ENCODE data around the gene SLC7A5.
"Not testable (repeated sequence)": the region's sequence is repeated elsewhere in the genome, so short reads cannot be mapped to it uniquely, and the experiment has no call there.

The SLC7A5 gene

DNA sequence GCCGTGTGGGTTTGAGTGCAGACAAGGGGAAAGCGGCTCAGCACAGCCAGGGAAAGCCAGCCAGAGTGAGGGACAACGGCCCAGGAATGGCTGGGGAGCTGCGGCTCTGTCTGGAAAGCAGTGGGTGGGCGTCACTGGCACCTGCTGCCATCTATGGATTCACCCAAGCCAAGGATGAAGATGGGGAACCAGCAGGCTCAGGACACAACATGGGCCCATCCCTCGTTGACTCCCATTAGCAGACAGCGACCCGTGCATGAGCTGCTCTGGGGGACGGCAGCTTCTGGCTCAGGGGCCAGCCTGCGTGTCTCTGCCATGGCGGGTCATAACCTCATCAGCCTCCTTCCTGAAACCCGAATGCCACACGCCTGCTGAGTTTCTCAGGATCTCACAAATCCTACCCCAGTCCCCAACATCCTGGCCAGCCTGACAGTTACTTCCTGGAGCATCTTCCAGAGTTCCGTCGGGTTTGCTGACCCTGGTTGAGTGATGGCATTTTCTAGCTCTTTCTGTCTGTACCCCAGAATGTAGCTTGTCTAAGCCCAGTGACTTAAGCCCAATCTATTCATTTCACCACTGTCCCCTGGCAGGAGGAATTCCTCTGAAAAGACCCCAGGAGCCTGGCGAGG, 50.7 kb downstream of the SLC7A5 start:
- no peak for DNase-seq

DNA sequence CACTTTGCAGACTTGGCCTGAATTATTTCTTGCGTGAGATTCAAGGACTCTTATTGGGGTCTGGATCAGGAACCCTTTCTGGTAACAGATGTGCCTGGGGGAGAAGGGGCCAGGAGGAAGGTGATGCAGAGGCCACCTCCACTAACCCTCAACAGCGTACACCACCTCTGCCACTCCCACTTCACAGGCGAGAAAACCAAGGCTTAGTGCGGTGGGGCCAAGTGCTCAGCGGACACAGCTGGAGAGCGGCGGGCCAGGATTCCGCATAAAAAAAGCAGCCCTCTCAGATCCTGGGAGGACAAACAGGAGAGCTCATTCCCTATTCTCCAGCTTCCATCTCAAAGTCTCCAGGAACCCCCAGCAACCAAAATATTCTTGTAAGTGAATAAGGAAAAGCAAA, 51.4 kb downstream of the SLC7A5 start:
- no peak for DNase-seq

DNA sequence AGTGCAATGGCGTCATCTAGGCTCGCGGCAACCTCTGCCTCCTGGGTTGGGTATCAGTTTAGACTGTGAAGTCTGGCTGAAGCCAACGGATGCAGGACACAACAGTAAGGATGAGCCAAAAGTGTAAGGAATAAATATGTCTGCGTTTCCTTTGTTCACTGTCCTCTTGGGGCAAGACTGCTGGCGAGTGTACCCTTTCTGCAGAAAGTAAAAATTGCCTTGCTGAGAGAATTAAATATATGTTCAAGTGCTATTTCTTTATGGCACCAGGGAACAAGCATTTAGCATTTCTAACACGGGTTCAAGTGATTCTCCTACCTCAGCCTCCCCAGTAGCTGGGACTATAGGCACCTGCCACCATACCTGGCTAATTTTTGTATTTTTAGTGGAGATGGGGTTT, 51.9 kb downstream of the SLC7A5 start:
- DNase-seq = not testable (repeated sequence)

DNA sequence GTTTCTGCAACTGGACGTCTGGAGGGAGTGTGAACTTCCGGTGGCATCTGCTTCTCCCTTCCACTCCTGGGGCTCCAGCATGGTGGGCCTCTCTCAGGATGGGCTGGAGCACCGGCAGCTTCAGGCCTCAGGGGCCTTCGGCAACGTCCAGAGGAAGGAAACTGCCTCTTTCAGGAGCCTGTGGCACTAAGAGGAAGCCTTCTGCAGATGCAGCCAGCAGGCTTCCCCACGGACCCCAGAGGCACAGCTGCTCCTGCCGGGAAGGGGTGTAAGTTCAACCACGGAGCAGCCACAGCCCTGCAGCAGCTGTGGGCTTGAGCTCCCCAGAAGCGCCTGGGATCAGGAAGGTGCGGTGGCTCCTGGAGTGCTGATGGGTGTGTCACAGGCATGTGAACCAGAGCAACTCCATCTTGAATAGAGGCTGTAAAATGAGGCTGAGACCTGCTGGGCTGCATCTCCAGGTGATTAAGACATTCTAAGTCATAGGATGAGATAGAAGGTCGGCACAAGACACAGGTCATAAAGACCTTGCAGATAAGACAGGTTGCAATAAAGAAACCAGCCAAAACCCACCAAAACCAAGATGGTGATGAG, 52.7 kb downstream of the SLC7A5 start:
- no peak for DNase-seq

DNA sequence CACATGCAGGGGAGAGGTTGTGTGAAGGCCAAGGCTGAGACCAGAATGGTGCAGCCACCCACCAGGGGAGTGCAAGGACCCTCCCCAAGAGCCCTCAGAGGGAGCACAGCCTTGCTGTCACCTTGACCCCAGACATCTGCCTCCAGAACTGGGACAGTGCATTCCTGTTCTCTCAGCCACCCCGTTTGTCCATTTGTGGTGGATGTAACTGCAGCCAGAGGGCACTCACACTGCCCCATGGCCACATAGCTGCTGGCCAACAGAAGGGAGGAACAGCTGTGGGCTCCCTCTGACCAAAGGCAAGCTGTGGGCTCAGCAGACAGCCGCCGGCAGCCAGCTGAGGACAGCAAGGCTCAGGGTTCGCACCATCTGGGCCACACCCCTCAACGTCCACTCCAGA, 53.7 kb downstream of the SLC7A5 start:
- no peak for DNase-seq

DNA sequence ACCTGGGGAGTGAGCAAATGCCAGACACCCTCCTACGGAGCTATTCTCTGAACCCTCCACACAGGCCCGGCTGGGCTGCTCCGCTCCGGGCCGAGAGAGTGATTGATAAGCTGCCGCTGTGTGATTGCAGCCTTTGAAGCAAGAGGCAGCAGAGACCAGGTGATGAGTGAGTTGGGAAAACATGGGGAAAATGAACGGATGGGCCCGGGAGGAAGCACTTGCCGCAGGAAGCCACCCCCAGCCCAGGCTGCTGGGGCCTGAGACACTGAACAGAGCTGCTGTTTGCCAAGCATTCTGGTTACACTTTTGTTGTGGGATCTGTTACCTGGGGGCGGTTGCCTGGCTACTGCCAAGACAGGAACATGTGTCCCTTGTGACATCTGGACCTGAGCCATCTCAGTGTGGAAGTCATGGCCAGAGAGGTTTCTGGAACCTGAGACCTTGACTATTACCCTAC, 57.1 kb downstream of the SLC7A5 start:
- no peak for DNase-seq

DNA sequence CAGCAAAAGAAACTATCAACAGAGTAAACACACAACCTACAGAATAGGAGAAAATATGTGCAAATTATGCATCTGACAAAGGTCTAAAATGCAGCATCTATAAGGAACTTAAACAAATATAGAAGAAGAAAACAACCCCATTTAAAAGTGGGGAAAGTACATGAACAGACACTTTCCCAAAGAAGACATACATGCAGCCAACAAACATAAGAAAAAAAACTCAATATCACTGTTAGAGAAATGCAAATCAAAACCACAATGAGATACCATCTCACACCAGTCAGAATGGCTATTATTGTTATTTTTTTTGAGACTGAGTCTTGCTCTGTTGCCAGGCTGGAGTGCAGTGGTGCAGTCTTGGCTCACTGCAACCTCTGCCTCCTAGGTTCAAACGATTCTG, 57.9 kb downstream of the SLC7A5 start:
- not testable (repeated sequence) for DNase-seq

DNA sequence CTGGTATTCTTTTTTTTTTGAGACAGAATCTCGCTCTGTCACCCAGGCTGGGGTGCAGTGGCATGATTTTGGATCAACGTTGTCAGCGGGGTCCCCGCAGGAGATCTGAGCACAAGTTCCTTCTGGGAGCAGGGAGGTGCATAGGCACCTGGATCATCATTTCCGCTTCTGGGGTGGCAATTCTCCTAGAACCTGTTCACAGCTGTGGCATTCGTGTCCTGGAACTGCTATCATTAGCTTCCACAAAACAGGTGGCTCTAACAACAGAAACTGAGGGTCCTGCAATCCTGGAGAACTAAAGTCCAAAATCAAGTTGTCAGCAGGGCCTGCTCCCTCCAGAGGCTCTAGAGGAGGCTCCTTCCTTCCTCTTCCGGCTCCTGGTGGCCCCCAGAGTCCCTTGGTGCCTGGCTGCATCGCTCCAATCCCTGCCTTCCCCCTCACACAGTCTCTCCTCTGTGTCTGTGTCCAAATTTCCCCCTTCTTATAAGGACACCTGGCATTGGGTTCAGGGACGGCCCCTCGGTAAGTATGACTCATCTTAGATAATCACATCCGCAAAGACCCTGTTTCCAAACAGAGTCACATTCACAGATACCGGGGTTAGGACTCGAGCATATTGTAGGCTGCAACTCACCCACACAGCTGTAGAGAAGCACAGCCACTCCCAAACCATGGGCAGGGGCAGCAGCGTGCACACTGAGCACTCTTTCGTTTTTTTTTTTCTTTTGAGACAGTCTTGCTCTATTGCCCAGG, 60.0 kb downstream of the SLC7A5 start:
- no peak for DNase-seq

DNA sequence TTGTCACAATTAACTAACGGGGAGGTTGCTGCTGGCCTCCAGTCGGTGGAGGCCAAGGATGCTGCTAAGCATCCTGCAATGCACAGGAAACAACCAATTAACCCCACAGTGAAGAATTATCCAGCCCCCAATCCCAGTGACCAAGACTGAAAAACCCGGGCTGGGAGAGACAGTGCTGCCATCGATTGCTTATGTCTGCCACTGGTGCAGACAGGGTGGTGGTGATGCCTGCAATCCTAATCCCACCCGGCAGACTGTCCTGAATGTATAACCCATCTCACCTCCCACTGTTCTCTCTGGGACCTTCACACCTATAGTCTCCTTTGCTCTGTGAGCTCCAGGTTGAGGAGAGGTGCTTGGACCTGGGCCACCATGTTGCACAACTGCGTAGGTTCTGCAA, 61.2 kb downstream of the SLC7A5 start:
- no peak for DNase-seq

DNA sequence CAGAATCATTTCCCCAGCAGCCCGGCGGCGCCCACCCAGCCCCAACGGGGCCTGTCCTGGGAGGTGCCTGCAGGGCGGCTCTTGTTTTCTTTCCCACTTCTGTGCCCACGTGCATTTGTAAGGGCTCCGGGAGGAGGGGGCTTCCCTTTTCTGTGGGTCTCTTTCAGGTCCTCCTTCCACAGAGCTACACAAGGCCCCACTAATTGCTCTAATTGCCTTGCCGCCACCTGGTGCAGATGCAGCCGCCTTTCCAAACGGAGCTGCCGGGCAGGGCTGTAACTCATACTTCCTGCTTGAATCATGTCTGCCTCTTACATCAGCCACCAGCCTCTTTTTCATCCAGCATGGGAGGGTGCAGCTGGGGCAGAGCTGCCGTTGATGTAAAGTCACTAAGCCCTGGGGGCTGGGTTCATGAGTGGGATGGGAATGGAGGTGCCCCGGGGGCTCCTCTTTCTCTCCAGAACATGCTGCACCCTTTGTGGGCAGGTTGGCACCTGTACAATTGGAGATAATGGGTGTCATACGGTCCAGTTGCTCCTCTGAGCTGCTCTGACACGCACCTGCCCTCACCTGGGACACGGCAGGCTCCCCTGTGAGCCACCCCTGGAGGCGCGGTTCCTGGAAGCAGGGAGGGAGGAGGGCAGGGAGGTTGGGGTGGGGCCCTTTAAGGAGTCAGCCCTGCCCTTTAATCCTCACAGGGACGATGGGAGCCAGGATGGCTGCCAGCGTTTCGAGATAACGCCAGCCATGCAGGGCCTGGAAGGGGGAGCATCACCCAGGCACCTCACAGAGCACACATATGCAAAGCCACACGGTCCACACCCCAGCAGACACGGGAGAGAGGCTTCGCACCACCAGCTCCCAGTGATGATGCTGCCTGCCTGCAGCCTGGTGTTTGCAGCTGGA, 62.4 kb downstream of the SLC7A5 start:
- peak; percentile 58 for DNase-seq

DNA sequence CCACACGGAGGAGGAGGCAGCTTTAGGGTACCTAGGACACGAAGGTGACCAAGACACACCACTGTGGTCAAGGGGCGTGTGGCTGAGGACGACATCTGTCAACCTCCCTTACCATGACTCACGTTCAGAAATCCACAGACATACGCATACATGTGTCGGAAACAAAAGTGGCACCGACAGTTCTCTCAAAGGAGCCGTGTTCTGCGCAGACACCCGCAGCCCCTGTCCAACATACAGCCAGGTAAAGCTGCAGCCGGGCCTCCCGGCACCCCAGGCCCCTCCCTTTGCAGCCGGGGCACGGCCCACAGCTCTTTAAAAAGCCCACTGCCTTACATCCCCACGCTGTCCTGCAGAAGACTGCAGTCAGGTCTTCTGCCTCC, 63.1 kb downstream of the SLC7A5 start:
- no peak for DNase-seq

DNA sequence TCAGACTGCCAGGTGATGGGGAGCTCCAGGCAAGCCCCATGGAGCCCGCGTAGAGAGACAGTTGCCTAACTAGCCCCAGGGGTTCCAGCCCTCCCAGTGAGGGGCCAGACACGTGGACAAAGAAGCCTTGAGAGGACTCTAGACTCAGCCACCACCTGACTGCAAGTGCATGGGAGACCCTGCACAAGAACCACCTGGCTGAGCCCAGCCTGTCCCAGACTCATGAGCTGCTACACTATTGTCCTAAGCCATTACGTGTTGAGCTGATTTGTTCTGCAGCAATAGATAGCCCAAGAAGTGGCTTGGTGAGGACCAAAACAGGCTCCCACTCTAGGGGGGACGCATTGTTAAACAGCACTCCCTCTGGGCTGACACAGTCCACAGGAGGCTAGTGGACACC, 65.9 kb downstream of the SLC7A5 start:
- DNase-seq = no peak

DNA sequence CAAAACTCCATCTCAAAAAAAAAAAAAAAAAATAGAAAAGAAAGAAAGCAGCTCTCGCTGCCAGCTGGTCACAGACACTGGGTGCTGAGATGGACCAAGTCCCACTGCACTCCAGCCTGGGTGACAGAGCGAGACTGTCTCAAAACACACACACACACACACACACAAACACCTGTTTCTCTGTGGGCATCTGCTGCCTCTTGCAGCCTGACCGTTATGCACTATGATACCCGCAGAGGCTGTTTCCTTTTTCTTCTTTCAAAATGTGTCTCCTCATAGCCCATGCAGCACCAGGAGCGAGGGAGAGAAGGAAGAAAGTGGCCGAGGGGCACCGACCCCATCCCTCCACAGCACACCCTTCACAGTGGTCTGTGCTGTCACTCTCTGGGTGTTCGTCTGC, 66.6 kb downstream of the SLC7A5 start:
- no peak for DNase-seq

DNA sequence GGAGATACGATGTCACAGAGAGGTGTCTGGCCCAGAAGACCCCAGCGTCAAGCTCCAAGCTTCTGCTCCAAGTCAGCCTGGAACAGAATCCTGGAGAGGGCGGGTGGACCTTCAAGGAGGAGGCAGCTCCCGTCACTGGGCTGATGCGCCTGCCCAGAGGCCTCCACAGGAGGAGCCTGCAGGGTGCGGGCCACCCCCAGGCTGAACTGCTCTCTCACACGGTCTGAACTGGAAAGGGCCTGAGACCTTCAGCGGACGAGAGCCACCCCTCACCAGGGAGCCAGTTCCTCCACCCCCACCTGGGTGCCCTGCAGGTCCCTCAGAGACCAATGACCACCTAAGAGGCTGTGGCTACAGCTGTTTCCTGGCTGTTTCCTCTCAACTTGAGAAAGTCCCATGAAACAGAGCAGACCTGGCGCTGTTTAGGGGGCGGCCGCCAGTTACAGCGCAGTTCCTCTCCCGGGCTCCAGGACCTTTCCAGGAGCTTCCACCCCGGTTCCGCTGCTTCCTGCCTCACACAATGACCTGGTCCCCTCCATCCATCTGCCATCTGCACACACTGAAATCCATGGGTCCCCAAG, 67.5 kb downstream of the SLC7A5 start:
- no peak for DNase-seq

DNA sequence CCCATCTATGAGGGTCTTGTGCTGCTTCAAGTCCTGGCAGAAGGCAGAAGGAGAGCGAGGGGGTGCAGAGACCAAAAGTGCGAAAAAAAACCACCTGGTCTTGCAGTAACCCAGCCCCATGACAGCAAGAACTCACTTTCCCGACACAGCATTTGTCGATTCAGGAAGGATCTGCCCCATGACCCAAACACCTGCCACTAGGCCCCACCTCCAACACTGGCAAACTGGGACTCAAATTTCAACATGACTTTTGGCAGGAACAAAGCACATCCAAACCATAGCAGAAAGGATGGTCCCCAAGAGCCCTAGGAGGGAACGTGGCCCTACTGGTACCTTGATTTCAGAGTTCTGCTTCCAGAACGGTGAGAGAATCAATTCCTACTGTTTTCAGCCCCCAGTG, 68.8 kb downstream of the SLC7A5 start:
- DNase-seq = no peak

DNA sequence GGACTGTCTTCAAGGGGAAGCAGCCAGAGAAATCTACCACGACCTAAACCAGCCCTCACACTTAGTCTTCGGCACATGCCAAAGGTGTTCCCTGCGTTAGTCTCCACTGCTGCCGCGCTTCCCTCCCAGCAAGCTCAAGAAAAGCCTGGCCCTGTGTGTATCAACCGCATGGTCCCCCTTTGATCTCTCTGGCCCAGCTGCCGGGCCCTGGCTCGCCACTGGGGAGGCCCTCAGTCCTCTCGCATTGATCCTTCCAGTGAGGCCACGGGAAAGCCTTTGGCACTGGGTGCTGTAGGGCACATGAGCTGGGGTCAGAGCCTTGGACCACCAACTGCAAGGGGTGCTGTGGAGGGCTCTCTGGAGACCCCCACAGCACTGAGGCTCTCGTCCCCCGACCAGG, 74.0 kb downstream of the SLC7A5 start:
- no peak for DNase-seq

DNA sequence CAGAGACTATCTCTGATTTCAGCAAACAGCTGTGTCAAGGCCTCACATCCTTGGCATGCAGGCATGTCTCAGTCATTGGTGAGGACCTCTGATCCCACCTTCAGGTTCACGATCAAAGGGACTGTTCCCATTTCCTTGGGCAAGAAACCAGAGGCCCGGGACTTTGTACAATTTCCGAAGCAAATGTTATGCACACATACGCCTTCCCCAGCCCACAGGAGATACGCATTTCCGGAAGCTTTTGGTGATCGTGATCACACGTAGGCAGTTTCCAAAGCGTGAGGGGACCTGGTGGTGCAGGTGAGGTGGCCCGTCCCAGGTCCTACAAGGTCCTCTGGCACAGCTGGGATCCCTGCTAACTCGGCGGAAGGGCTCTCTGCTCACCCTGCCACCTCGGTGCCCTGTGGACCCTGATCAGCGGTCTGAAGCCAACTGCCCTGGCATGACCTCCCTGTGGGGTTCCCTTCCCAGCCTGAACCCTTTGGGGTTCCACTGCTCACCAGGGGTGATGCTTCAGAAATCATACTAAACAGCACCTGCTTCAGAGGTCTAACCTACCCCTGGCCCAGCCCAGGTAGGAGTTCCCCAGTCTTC, 74.7 kb downstream of the SLC7A5 start:
- DNase-seq = no peak

DNA sequence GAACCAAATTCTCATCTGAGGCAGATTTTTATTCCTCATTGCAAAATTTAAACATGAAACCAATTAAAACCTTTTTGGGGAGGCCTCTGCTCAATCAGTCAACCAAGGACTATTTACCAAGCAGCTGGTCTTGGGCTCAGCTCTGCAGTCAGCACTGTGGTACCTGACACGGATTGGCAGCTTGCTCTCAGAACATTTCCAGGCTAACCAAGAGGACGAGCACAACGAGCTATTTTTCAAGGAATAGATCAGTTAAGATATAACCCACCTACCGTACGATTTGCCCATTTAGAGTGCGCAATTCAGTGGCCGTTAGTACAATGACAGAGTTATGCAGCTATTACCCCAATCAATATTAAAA, 77.1 kb downstream of the SLC7A5 start:
- DNase-seq = no peak

DNA sequence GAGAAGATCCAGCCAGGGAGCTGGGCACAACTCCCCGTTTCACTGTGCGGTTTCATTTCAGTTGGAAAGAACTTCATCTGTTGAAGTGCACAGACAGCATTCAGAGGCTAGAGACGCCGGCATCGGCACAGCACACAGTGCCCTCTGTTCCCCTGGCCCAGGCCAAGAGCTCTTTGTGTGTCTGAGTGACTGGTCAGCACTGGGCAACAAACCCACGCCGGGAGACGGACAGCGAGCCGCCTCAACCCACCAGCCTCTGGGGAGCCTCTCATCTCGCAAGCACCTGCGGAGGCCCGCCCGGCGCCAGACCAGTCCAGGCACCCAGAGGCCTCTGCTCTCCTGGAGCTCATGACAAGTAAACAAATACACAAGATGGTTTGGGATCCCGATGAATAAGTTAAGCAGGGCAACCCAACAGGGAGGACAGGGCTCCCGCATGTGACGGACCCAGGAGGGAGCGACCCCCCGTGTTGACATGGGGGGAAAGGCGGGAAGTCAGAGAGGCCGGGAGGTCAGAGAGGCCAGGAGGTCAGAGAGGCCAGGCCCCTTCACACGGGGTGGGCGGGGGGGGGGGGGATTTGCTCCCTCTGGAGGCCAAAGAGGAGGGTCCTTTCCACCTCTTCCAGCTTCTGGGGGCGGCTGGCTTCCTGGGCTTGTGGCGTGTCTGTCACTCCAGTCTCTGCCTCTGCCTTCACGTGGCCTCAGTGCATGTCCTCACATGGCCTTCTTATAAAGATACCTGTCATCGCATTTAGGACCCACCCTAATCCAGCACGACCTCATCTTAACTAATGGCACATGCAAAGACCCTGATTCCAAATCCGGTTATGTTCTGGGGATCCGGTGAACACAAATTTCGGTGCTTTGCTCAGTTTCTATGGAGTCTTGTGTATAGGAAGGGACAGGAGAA, 77.8 kb downstream of the SLC7A5 start:
- no peak for DNase-seq

DNA sequence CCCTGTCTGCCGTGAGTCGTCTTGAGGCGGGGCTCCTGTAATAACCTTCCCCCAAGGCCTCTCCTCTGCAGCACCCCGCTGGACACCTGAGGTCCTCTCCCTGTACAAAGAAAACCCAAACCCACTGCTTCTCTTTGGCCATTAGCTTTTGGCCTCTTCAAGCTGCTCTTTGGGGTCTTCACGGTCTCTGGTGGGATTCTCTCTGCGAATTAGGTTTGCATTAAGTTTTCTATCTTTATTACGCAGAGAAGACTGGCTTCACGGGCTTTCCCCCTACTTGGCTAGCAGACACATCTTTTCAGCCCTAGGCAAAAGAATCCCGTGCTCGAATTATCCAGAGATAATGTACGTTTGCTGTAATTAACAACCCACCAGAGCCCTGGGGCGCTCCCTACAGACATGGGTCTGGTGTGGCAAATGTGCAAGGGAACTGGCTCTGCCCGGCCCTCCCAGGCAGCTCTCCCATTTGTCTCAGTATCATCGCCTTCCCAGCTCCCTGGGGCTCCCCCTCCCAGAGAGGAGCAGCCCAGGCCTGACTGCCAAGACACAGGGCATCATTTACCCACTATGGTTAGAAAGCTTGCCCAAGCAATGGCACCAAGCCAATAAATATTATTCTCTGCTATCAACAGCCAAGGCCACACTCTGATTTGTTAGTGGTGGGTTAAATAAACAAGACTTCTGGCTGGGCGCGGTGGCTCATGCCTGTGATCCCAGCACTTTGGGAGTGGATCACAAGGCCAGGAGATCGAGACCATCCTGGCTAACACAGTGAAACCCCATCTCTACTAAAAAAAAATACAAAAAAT, 78.8 kb downstream of the SLC7A5 start:
- DNase-seq = no peak
